Renal cortical epithelial cell (primary cell): ENCODE results near the gene MRPL9. TPM values are rescaled to one million over a fixed set of nuclear protein-coding genes. Genes with fewer than 3 reads are reported as not detected.

ENCODE experiments used
- DNase-seq: peaks from one replicate; pipeline ENCODE4 v3.0.0-alpha.2; 2011; ENCODE audit warnings: low read depth
- total RNA-seq: library from RNA; depleted of rRNA; stranded (reverse); fragments of >200 nt; gene quantifications from 2 replicates; pipeline ENCODE4 v1.2.3, GENCODE V29; 2014

Gene MRPL9
- total RNA-seq, 1 donor from 2014 or later = 48.3 TPM

GRCh38 chr1:151711044-151711800, 52.1 kb downstream of the MRPL9 start:
- no peak for DNase-seq

GRCh38 chr1:151710187-151710840, 53.0 kb downstream of the MRPL9 start:
- no peak for DNase-seq

Other genes with a start within 250 kb of the MRPL9 start
- 54.1 and 118 TPM in 2 replicates for gene TUFT1, start 223.2 kb downstream of the MRPL9 start, total RNA-seq
- 20.3 and 70.1 TPM in 2 replicates for gene SNX27, start 151.4 kb downstream of the MRPL9 start, total RNA-seq
- gene CELF3, start 46.7 kb downstream of the MRPL9 start, total RNA-seq = not detected in 2 replicates
- gene RIIAD1, start 42.0 kb downstream of the MRPL9 start, total RNA-seq = not detected in 2 replicates
- 9.7 and 10.9 TPM in 2 replicates for gene TDRKH, start 27.0 kb upstream of the MRPL9 start, total RNA-seq
- under 0.01 TPM in 1 of 2 replicates, not detected in the other for gene LINGO4, start 41.9 kb upstream of the MRPL9 start, total RNA-seq
- gene RORC, start 68.3 kb upstream of the MRPL9 start, total RNA-seq = 2.1 and 3.9 TPM in 2 replicates
- not detected in 2 replicates for gene C2CD4D, start 76.3 kb upstream of the MRPL9 start, total RNA-seq
- not detected in 2 replicates for gene THEM5, start 90.2 kb upstream of the MRPL9 start, total RNA-seq
- gene THEM4, start 146.0 kb upstream of the MRPL9 start, total RNA-seq = 9.9 and 19.8 TPM in 2 replicates
- 221 and 239 TPM in 2 replicates for gene S100A10, start 230.4 kb upstream of the MRPL9 start, total RNA-seq